Limb (tissue), 2 donors: ENCODE measurements around the gene MRO.
"Not testable (repeated sequence)": the region's sequence is repeated elsewhere in the genome, so short reads cannot be mapped to it uniquely, and the experiment has no call there.

Source experiments
- DNase-seq, 2 donors: peaks; one replicate each; pipeline ENCODE4 v3.0.0-alpha.2; 2016; ENCODE audit errors: extremely low spot score in 2 of 2

The MRO gene

DNA sequence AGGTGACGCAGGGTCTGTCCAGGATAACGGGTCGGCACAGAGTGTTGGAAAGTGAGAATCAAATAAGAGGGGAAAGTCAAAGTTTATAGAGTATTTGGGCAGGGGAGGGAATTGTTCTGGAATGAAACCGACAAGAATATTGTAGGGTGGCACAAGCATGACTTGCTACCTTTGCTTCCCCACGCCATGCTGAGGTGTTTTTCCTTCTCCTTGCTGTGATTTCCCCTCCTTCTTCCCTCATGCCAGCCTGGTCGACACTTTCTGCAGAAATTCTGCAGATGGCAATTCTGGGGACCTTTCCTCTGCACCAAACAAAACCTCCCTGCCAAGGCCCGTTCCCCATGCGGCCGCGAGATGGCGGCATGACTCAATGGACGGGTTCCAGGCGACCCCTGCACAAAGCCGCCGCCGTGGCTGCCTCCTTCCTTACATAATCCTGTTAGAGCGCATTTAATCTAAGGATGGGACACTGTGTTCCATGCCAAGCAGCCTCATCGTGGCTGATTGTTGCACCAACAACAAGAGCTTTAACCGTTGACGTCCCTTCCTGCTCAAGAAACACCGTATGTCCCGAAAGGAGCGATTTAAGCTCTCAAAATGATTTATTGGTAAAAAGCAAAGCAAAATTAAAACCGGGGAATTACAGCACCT lies at the start of gene MRO:
TSS of gene MRO (minus strand) at position 289 of the 651 bp plus-strand sequence. CDS start 10,616 bp downstream, outside the sequence.
- peak; percentile 82 to 89 for DNase-seq

DNA sequence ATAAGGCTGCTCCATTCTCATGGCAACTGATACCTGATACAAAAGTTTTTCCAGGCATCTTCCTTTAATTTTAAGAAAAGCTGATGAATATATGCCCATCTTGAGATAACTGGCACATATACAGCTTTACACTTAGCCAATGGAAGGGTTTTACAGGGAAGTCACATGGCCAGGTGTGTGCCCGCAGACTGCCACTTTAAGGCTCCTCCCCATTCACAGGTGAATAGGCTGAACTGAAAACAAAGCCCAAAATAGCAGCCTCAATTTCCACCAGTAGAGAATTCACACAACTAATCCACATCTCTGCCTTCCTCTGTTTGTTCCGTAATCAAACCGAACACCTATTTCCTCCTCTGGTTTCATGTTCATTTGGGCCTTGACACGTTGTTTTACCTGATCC lies 49.3 kb upstream of the MRO start:
- DNase-seq, result no peak

DNA sequence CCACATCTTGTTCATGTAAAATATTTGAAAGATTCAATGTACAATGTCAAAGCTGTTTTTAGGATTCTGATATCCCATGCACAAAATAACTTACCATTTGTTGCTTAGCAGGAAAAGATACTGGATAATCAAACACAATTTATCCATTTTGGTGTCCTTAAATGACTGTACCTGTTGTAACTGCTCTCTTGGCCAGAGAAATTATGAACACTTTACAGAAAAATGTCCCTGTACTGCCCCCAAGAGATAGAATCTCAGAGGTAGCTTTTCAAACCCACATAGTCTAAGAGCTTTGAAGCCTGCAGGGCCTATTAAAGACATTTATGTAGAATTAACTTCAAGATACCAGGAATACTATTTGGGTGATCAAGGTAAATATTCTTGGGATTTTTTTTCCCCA lies 46.9 kb upstream of the MRO start:
- DNase-seq, result no peak

DNA sequence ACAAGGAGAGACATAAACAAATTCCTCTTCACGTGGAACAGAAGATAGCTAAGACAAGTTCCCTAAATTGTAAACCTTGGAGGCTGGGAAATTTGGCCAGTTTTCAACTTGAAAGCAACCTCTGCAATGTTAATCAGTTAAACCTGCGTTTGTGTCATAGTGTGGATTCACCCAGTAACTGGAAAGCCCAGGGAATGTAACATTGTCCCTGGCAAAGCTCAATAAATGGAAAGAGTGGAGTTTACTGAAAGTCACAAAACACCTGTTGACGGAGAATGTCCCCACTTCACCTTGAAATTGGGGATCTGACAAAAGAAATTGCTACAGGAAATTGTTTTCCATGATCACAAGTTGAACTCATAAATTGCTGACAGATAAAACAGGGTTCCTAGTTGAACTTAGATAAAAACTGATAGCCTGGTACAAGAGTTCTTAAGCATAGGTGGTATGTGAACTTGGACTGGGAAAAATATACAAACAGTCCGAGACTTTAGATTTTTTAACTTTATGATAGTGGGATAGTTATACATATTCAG lies 44.1 kb upstream of the MRO start:
- no peak for DNase-seq

DNA sequence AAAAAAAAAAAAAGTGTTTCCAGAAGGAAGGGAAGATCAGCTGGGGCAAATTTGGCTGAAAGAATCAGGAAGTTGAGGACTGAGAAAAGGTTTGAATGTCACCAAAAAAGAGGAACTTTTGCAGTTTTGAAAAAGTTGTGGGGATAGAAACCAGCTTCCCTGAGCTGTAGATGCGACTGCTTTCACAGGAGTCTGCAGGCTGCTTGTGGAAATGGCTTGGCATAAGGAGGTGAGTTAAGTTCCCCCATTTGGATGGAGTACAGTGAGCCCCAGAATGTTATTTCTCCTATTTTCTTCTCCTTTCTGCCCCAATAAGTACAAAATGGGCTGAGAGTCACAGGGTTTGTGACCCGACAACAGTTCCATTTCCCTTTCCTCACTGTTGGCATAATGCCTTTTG lies 42.6 kb upstream of the MRO start:
- DNase-seq, result no peak

DNA sequence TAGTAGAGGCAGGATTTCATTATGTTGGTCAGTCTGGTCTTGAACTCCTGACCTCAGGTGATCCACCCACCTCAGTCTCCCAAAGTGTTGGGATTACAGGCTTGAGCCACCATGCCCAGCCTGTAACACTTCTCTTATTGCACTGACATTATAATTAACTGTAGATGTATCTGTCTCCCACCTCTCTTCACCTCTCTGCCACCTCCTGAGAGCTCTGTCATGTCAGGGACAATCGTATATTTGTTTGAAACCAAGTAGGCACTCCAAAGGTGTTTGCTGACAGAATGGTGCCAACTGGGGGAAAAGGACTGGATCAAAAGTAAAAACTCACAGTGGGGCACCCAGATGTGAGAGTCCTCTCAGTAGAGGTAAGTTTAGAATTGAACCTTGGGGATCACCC lies 41.8 kb upstream of the MRO start:
- DNase-seq, result no peak

DNA sequence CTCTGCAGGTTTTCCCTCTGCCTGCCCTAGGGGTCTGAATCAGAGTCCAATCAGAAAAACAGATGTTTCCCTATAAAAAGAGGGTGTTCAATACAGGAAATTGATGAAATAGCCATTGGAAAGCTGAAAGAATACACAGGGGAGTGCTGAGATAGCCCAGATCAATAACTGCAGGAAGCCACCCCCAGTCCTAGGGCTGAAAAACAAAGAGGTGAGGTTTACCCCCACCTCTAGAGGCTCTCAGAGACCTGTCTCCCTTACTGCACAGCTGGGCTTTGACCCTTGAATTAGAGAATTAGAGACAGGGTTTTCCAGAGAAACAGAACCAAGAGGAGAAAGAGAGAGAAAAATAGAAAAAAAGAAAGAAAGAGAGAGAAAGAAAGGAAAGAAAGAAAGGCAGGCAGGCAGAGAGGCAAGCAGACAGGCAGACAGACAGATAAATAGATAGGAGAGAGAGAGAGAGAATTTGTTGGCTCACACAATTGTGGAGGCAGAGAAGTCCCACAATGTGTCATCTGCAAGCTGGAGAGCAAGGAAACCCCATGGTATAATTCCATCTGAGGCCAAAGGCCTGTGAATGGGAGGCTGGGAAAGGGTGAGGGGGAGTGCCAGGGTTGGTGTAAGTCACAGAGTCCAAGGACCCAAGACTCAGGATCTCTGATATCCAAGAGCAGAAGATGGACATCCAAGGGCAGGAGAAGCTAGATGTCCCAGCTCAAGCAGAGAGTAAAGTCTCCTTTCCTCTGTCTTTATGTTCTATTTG lies 40.2 kb upstream of the MRO start:
- DNase-seq, result no peak

DNA sequence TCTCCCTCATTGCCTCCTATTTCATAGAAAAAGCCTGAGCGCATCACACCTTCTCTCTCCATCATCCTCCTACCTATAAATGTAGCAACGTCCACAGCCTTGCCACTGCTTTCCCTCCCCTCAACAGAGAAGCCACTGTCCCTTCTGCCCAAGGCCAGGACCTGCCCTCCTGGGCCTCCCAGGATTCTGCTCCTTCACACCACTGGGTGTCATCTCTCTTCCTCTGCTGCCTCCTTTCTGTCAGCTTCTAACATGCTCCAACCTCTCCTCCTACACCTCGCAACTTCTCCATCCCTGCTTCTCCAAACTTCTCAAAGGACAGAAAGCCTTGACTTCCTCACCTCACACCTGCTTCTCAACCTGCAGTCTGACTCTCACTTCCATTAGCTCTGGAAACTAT lies 37.9 kb upstream of the MRO start:
- DNase-seq, result no peak

DNA sequence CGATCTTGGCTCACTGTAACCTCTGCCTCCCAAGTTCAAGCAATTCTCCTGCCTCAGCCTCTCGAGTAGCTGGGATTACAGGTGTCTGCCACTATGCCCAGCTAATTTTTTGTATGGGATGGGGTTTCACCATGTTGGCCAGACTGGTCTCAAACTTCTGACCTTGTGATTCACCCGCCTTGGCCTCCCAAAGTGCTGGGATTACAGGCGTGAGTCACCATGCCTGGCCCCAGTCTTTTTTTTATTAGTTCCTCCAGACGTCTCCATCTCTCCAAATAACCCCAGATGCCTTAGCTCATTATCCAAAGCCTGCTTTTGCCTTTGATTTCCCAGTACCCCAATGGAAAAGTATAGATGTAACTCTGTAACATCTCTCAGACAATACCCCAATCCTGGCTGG lies 37.4 kb upstream of the MRO start:
- not testable (repeated sequence) for DNase-seq

DNA sequence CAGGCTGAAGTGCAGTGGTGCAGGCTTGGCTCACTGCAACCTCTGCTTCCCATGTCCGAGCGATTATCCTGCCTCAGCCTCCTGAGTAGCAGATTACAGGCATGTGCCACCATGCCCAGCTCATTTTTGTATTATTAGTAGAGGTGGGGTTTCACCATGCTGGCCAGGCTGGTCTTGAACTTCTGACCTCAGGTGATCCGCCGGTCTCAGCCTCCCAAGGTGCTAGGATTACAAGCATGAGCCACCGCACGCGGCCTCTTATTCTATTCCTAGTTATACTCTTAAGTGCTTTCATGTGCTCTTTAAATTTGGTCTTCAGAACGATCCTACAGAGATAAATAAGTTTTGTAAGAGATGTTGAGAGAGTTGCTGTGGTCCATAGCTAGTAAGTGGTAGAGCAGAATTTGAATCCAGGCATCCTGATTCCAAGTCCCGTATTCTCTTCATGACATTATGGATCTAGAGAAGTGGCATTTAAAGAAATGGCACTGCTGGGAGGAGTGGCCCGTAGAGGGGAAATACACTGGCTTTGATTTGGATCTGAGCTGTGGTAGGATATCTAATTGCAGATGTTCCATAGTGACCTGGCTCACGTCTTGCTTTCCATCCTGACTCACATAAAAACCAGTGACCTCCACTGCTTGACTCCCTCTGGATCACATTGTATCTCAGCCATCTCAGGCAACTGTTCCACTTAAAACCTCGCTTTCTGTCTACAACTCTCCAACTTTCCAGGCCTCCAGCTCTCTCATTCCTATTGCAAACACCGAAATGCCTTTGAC lies 36.4 kb upstream of the MRO start:
- DNase-seq, result no peak

DNA sequence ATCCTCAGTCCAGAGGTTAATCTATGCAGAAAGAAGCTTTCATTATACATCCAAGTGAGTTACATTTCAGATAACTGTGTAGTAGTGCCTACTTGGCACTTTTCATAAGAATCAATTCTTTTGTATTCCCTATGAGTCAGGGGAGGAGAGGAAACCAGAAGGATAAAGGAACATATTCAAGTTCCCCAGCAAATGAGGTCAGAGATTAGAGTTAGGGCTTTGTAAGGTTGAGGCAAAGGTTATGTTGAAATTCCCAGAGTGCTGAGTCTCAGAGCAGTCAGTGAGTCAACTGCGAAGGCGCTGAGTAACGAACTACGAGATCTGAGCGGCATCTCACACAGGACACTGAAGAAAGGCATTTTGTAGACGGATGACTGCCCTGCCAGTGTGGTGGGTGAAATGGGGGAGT lies 34.1 kb upstream of the MRO start:
- no peak for DNase-seq

DNA sequence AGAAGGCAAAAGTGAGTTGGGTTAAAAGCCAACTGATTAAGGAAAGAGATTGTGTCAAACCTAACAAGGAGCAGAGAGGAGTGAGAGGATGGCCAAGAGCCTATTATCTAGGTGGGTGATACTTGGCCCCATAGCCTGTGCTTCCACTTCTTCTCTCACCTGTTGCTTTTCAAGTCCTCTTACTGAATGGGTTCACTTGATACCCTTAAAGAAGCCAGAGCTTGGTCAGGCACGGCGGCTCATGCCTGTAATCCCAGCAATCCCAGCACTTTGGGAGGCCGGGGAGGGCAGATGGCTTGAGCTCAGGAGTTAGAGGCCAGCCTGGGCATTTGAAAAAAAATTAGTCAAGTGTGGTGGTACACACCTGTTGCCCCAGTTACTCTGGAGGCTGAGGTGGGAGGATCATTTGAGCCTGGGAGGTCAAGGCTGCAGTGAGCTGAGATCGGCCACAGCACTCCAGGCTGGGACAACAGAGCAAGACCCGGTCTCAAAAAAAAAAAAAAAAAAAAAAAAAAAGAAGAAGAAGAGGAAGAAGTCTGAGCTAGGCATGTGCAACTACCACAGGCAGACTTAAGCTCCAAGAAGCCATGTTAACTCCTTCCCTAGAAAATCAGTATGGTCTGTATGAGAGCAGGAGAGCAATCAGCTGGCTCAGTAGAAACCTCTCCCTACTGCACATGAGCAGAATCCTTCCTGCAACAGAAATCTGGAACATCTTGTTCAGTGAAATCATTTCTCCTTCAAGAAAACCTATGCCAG lies 30.7 kb upstream of the MRO start:
- DNase-seq, result no peak

DNA sequence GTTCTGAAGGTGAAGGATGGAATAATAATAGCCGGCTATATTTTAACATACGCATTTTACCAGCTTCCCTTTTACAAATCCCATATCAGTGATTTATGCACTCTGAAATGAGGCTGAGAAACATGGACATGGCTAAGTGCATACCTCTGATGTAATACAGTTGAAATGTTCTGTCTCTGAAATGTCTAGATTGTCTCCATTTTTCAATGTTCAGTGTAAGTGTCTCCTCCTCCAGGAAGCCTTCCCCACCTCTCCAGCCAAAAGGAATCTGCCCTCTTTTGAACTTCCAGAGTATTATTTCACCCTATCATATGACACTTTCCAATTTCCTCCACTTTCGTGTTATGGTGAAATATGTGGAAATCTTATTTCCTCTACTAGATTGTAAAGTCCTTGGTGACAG lies 29.6 kb upstream of the MRO start:
- DNase-seq, result no peak

DNA sequence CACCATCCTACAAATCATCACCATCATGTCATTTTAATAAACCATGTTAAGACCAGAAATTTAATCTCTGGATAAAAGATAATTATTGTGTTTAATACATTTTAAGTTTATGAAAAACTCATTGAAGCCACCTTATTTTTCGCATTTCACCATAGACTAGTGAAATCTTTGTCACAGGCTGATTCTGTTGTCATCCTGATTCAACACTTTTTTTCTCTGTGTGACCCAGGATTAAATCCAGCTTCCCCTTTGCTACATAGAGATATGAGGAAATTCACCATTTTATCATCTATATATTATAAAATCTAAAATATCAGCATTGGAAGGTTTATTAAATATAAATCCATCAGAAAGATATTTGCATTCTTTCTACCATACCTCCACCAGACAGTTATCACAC lies 29.2 kb upstream of the MRO start:
- no peak for DNase-seq

DNA sequence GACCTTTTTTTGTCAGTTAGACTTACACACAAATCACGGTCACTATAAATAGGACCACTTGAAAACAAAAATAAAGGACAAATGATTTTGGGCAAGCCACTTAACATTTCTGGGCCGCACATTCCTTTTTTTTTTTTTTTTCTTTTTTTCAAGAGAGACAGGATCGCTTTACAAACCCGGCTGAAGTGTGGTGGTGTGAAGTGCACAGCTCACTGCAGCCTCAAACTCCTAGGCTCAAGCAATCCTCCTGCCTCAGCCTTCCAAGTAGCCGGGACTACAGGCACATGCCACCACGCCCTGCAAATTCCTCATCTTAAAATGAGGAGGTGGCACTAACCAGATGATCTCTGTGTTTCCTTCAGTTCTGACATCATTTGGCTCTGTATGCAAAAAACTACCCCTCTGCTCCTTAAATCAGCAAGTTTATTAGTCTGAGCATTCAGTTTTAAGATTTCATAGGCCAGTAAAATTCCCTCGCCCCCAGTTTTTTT lies 28.3 kb upstream of the MRO start:
- no peak for DNase-seq

DNA sequence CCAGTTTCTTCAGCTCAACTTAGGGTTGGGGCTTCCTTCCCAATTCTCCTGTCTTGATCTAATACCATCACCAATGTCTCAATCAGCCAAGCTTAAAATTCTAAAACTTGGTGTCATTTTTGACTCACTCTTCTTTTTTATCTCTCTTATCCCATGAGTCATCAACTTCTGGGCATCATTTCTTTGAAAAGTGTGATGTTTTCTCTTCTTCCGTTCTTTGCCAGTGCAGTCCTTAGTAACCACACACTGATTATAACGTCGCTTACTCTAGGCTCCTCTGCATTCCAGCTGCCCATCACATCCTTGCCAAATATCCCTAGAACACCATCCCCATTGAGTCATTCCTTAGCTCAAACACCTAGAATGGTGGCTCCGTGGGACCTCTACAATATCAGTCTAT lies 27.4 kb upstream of the MRO start:
- no peak for DNase-seq

DNA sequence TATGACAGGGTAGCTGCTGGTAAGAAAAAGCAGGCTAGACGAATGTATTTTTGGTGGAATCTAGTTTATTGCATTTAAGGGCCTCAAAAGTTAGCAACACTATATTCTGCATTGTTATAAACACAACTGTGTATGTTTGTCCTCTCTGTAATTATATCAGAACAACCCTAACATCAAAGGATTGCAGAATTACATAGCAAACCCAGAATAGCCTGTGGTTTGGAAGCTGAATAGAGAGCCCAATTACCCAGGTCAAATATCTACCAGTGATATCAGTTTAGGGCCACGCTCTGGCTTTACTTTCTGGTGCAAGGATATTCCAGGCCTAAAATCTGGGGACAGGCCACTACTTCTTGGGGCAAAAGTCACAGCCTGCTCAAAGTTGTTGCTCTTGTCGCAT lies 25.1 kb upstream of the MRO start:
- DNase-seq, result no peak

DNA sequence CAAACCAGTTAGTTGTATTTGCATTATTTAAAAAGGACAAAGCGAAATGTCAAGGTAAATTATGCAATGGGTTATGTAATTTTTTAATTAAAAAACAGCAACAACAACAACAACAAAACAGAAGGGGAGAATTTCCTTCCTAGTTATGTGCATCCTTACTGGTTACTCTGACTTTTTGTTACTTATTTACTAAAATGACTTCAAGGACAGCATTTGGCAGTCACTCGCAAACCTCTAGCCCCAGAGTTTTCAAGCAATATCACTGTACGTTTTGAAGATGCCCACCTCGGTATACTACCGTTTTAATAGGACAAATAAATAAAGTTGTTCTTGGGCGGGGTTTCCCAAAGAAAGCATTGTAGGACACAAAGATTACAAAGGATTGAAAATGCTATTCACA lies 24.7 kb upstream of the MRO start:
- no peak for DNase-seq

DNA sequence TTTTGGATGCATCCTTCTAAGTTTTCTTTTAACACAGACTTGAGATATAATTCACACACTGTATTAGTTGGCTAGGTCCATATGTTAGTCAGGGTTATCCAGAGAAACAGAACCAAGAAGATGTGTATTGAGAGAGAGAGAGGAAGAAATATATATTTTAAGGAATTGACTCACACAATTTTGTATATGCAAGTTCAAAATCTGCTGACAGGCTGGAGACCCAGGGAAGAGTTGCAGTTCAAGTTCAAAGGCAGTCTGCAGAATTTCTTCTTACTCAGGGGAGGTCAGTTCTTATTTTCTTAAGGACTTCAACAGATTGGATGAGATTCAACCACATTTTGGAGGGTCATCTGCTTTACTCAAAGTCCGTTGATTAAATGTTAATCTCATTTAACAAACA lies 23.0 kb upstream of the MRO start:
- no peak for DNase-seq

DNA sequence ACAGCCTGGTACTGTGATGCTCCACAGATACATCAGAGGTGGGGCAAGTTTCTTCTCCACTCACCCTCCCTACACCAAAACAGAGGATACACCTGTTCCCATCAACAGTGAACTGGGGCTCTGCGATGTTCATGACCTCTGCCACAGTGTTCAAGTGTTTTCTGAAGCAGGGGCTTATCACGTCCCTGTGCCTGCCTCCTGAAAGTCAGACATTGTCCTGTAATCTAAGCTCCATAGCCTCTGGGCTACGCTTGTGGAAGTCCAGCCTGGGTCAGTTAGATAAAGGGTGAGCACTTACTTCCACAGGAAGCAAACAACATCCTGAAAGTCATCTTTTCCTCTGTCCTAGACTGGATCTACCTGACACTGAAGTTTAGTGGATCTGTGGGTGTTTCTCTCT lies 20.2 kb upstream of the MRO start:
- DNase-seq, result no peak

DNA sequence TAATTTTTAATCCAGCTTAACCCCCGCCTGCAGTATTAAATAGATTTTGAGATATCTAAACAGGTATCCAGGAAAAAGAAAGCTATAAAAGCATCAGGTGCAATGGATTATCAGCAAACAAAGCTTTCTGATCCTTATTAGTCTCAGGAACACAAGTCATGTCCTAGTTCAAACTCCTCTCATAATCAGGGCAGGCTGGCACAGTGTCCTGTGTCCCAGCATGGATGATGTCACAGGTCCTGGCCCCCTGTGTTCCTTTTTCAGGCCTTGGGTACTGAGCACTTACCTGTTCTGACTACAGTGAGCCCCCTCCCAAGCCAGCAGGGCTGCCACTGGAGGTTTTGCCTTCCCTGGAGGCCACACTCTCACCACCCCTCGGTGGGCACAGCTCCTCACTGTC lies 19.5 kb upstream of the MRO start:
- no peak for DNase-seq
